ENCODE data around the gene ORAI2.

DNA sequence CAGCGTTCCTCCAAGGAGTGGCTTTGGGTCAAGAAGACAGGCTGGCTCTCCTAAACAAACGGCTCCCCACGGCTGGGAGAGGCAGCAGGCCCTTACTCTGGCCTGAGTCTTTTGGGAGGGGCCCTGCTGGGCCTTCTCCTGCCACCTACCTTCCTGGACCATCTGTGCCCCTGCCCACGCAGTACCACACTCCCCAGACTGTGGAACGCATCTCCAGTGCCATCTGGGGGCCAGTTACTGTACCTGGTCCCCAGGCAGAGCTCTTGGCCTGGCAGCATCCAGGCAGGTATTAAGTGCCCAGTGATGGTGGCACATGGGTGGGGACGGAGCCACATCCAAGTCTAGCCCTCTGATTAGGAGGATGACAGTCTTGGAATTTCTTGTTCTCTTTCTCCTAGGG, 16.9 kb downstream of the ORAI2 start:
- peak; percentile 54; the same call in 1 of the 2 replicates for TF ChIP-seq POLR2AphosphoS5 (IDR thresholded peaks at IDR 0.05; ENCODE audit: low read depth)
- peak; percentile 5 for TF ChIP-seq CTCF (IDR thresholded peaks at IDR 0.05; ENCODE audit: insufficient read depth, low read length)
- no peak for TF ChIP-seq REST (IDR thresholded peaks at IDR 0.05; ENCODE audit: insufficient replicate concordance, low read depth)
